ENCODE data around the gene TTC7B.
A peak's percentile ranks its signal among the peaks of the same experiment; 100 is the strongest.

The TTC7B gene

GRCh38 chr14:90697577-90698206 is 118.5 kb downstream of the TTC7B start:
- DNase-seq = peak; percentile 76

GRCh38 chr14:90697132-90697531 is 119.1 kb downstream of the TTC7B start:
- DNase-seq = no peak

- no peak for DNase-seq
Observed at GRCh38 chr14:90696720-90697119, 119.5 kb downstream of the TTC7B start.

GRCh38 chr14:90695997-90696660 is 120.1 kb downstream of the TTC7B start:
- no peak for DNase-seq

GRCh38 chr14:90693413-90693812 is 122.8 kb downstream of the TTC7B start:
- DNase-seq = no peak

GRCh38 chr14:90692826-90693225 is 123.4 kb downstream of the TTC7B start:
- DNase-seq = no peak

- no peak for DNase-seq
Observed at GRCh38 chr14:90692061-90692460, 124.2 kb downstream of the TTC7B start.

- DNase-seq = no peak
Observed at GRCh38 chr14:90691627-90692026, 124.6 kb downstream of the TTC7B start.

- no peak for DNase-seq
Observed at GRCh38 chr14:90687680-90688079, 128.6 kb downstream of the TTC7B start.

GRCh38 chr14:90682615-90683014 is 133.6 kb downstream of the TTC7B start:
- no peak for DNase-seq

GRCh38 chr14:90681929-90682328 is 134.3 kb downstream of the TTC7B start:
- DNase-seq = no peak

GRCh38 chr14:90678846-90679362 is 137.3 kb downstream of the TTC7B start:
- no peak for DNase-seq

GRCh38 chr14:90678420-90678819 is 137.8 kb downstream of the TTC7B start:
- DNase-seq = no peak

- no peak for DNase-seq
Observed at GRCh38 chr14:90677484-90678050, 138.7 kb downstream of the TTC7B start.

- no peak for DNase-seq
Observed at GRCh38 chr14:90676912-90677311, 139.3 kb downstream of the TTC7B start.

- DNase-seq = no peak
Observed at GRCh38 chr14:90676356-90676755, 139.9 kb downstream of the TTC7B start.

- DNase-seq = no peak
Observed at GRCh38 chr14:90675399-90675798, 140.8 kb downstream of the TTC7B start.

GRCh38 chr14:90674716-90675115 is 141.5 kb downstream of the TTC7B start:
- DNase-seq = no peak

- no peak for DNase-seq
Observed at GRCh38 chr14:90674043-90674670, 142.1 kb downstream of the TTC7B start.

- DNase-seq = no peak
Observed at GRCh38 chr14:90671382-90672234, 144.6 kb downstream of the TTC7B start.

- DNase-seq = no peak
Observed at GRCh38 chr14:90669731-90670130, 146.5 kb downstream of the TTC7B start.

- no peak for DNase-seq
Observed at GRCh38 chr14:90666571-90666970, 149.7 kb downstream of the TTC7B start.
